Measurements from ENCODE around the gene ADGRF1.

ADGRF1 gene

DNA sequence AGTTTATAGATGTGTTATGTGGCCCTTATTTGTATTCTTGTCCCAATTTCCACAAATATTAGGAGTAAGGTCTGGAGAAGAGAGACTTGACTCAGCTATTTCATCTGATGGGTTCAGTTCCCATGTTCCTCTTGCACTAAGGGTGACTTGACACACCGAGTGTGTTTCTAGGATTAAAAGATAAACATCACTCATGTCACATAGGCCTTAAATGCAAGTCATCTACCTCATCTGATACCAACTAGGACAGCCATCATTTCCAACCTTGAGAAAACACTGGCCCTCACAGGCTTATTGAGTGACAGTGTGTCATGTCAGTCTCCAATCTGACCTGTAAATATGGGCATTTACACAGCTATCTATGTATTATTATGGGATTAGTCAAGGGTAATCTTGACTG is 67.3 kb downstream of the ADGRF1 start:
- H3K27me3 ChIP-seq (ENCODE audit: control insufficient read depth in 1 of 2, insufficient read depth in 2 of 2, low read length in 2 of 2): no peaks in the 10 kb centered on the region
- H3K9ac ChIP-seq (ENCODE audit: low read length in 2 of 2): no peak overlapping the region
- H3K4me3 ChIP-seq (ENCODE audit: low read length in 2 of 2): no peak overlapping the region
- H3K4me1 ChIP-seq (ENCODE audit: control insufficient read depth, insufficient read depth, low read length): no peaks in the 10 kb centered on the region
- no peaks in the 10 kb centered on the region for H3K9me3 ChIP-seq (ENCODE audit: control insufficient read depth in 2 of 2, low read length in 2 of 2)
- no peaks in the 10 kb centered on the region for H3K36me3 ChIP-seq (ENCODE audit: control insufficient read depth in 2 of 2, insufficient read depth in 2 of 2, low read length in 2 of 2)
- no peak overlapping the region for H3K27ac ChIP-seq (ENCODE audit: low read length)

DNA sequence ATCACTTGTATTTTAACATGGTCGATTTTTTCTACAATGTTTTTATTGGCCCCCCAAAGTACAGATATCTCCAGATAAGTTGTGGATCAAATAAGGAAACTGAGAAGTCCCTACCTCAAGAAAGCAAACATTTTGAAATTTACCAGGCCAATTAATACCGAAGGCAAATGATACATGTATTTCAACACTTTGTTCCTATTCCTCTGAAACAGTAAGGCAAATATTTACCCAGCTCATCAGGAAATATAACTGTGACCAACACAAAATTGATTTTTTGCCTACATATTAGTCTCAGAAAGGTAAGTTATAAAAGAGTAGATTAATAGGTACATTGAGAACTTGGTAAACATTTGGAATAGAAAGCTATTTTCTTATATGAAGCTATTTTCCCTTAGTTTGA is 69.1 kb downstream of the ADGRF1 start:
- no peaks in the 10 kb centered on the region for H3K36me3 ChIP-seq (ENCODE audit: control insufficient read depth in 2 of 2, insufficient read depth in 2 of 2, low read length in 2 of 2)
- no peaks in the 10 kb centered on the region for H3K4me1 ChIP-seq (ENCODE audit: control insufficient read depth, insufficient read depth, low read length)
- H3K9ac ChIP-seq (ENCODE audit: low read length in 2 of 2): no peak overlapping the region
- no peaks in the 10 kb centered on the region for H3K9me3 ChIP-seq (ENCODE audit: control insufficient read depth in 2 of 2, low read length in 2 of 2)
- no peaks in the 10 kb centered on the region for H3K27me3 ChIP-seq (ENCODE audit: control insufficient read depth in 1 of 2, insufficient read depth in 2 of 2, low read length in 2 of 2)
- H3K4me3 ChIP-seq (ENCODE audit: low read length in 2 of 2): no peak overlapping the region
- no peak overlapping the region for H3K27ac ChIP-seq (ENCODE audit: low read length)

DNA sequence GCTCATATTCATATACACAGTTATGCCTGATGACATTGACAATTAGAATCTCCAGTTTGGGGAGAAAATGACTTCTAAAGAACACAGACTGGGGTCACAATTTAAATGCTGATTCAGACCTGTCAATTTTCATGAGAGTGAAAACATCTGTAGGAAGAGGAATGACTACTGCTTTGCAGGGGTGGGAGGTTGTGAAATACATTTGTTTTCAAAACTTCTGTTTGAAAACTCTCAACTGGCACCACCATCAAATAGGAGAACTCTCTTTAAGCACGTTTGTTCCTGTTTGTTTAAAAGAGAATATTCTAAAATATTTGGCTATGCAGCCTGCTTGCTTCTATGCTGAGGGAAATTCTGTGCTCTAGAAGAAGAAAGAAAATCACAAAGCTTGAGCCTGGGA is 69.6 kb downstream of the ADGRF1 start:
- Histone ChIP-seq H3K27ac (ENCODE audit: low read length) (no peak overlapping the region), H3K27me3 (ENCODE audit: control insufficient read depth in 1 of 2, insufficient read depth in 2 of 2, low read length in 2 of 2) (no peaks in the 10 kb centered on the region), H3K4me3 (ENCODE audit: low read length in 2 of 2) (no peak overlapping the region), H3K4me1 (ENCODE audit: control insufficient read depth, insufficient read depth, low read length) (no peaks in the 10 kb centered on the region), H3K9me3 (ENCODE audit: control insufficient read depth in 2 of 2, low read length in 2 of 2) (no peaks in the 10 kb centered on the region), H3K9ac (ENCODE audit: low read length in 2 of 2) (no peak overlapping the region), H3K36me3 (ENCODE audit: control insufficient read depth in 2 of 2, insufficient read depth in 2 of 2, low read length in 2 of 2) (no peaks in the 10 kb centered on the region)

- H3K9me3 ChIP-seq (ENCODE audit: control insufficient read depth in 2 of 2, low read length in 2 of 2): no peaks in the 10 kb centered on the region
- no peaks in the 10 kb centered on the region for H3K36me3 ChIP-seq (ENCODE audit: control insufficient read depth in 2 of 2, insufficient read depth in 2 of 2, low read length in 2 of 2)
- H3K4me3 ChIP-seq (ENCODE audit: low read length in 2 of 2): no peak overlapping the region
- no peaks in the 10 kb centered on the region for H3K4me1 ChIP-seq (ENCODE audit: control insufficient read depth, insufficient read depth, low read length)
- no peak overlapping the region for H3K9ac ChIP-seq (ENCODE audit: low read length in 2 of 2)
- H3K27me3 ChIP-seq (ENCODE audit: control insufficient read depth in 1 of 2, insufficient read depth in 2 of 2, low read length in 2 of 2): no peaks in the 10 kb centered on the region
- no peak overlapping the region for H3K27ac ChIP-seq (ENCODE audit: low read length)
Observed at GRCh38 chr6:46969206-46969605, 72.9 kb downstream of the ADGRF1 start.

DNA sequence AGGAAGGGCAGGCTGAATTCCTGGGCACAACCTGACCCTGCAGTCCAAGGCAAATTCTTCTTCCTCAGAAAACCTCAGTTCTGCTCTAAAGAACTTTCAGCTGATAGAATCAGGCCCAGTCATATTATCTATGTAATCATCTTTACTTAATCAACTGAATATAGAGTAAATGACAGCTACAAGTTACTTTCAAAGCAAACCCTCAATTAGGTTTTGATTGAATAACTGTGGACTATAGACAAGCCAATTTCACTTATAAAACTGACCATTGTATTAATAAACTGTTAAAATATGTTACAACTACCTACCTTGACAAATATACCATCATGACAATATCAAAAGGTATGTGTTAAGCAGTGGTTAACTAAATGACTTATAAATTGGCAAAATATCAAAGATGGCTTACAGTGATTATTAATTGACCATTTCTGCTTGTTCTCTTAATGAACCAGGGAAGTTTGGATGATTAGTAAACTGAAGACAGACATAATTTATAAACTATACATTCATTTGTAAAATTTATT is 74.2 kb downstream of the ADGRF1 start:
- H3K27ac ChIP-seq (ENCODE audit: low read length): no peak overlapping the region
- no peaks in the 10 kb centered on the region for H3K36me3 ChIP-seq (ENCODE audit: control insufficient read depth in 2 of 2, insufficient read depth in 2 of 2, low read length in 2 of 2)
- no peak overlapping the region for H3K4me3 ChIP-seq (ENCODE audit: low read length in 2 of 2)
- no peak overlapping the region for H3K9ac ChIP-seq (ENCODE audit: low read length in 2 of 2)
- H3K4me1 ChIP-seq (ENCODE audit: control insufficient read depth, insufficient read depth, low read length): no peaks in the 10 kb centered on the region
- no peaks in the 10 kb centered on the region for H3K9me3 ChIP-seq (ENCODE audit: control insufficient read depth in 2 of 2, low read length in 2 of 2)
- no peaks in the 10 kb centered on the region for H3K27me3 ChIP-seq (ENCODE audit: control insufficient read depth in 1 of 2, insufficient read depth in 2 of 2, low read length in 2 of 2)

- no peak overlapping the region for H3K27ac ChIP-seq (ENCODE audit: low read length)
- H3K9ac ChIP-seq (ENCODE audit: low read length in 2 of 2): no peak overlapping the region
Observed at GRCh38 chr6:46964716-46965519, 77.2 kb downstream of the ADGRF1 start.

GRCh38 chr6:46963626-46964025 is 78.5 kb downstream of the ADGRF1 start:
- no peak overlapping the region for H3K4me3 ChIP-seq (ENCODE audit: low read length in 2 of 2)
- H3K4me1 ChIP-seq (ENCODE audit: control insufficient read depth, insufficient read depth, low read length): no peaks in the 10 kb centered on the region
- H3K27ac ChIP-seq (ENCODE audit: low read length): no peak overlapping the region
- no peaks in the 10 kb centered on the region for H3K27me3 ChIP-seq (ENCODE audit: control insufficient read depth in 1 of 2, insufficient read depth in 2 of 2, low read length in 2 of 2)
- H3K36me3 ChIP-seq (ENCODE audit: control insufficient read depth in 2 of 2, insufficient read depth in 2 of 2, low read length in 2 of 2): no peaks in the 10 kb centered on the region
- no peak overlapping the region for H3K9ac ChIP-seq (ENCODE audit: low read length in 2 of 2)
- no peaks in the 10 kb centered on the region for H3K9me3 ChIP-seq (ENCODE audit: control insufficient read depth in 2 of 2, low read length in 2 of 2)

More at GRCh38 chr6:46964716-46965519, 77.2 kb downstream of the ADGRF1 start:
- no peaks in the 10 kb centered on the region for H3K27me3 ChIP-seq (ENCODE audit: control insufficient read depth in 1 of 2, insufficient read depth in 2 of 2, low read length in 2 of 2)
- no peaks in the 10 kb centered on the region for H3K9me3 ChIP-seq (ENCODE audit: control insufficient read depth in 2 of 2, low read length in 2 of 2)
- no peaks in the 10 kb centered on the region for H3K4me1 ChIP-seq (ENCODE audit: control insufficient read depth, insufficient read depth, low read length)
- H3K36me3 ChIP-seq (ENCODE audit: control insufficient read depth in 2 of 2, insufficient read depth in 2 of 2, low read length in 2 of 2): no peaks in the 10 kb centered on the region
- no peak overlapping the region for H3K4me3 ChIP-seq (ENCODE audit: low read length in 2 of 2)

DNA sequence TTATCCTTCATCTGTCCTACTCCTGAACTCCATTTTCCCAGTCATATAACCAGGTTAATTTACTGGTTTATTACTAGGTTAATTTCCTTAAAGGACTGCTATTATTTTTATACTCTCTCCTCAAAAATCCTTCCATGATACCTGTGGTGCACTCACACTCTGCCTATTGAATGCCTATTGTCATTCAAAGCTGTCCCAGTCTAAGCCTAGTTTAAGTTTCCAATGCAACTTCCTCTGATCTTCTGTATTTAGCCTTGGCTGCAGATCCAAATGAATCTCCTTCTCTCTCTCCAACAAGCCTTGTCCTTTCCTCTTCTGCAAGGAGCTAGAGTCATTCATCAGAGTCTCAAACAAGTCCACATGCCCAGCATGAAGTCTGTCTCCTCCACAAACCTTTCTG is 79.1 kb downstream of the ADGRF1 start:
- Histone ChIP-seq H3K4me1 (ENCODE audit: control insufficient read depth, insufficient read depth, low read length) (no peaks in the 10 kb centered on the region), H3K9ac (ENCODE audit: low read length in 2 of 2) (no peak overlapping the region), H3K27me3 (ENCODE audit: control insufficient read depth in 1 of 2, insufficient read depth in 2 of 2, low read length in 2 of 2) (no peaks in the 10 kb centered on the region), H3K27ac (ENCODE audit: low read length) (no peak overlapping the region), H3K36me3 (ENCODE audit: control insufficient read depth in 2 of 2, insufficient read depth in 2 of 2, low read length in 2 of 2) (no peaks in the 10 kb centered on the region), H3K9me3 (ENCODE audit: control insufficient read depth in 2 of 2, low read length in 2 of 2) (no peaks in the 10 kb centered on the region), H3K4me3 (ENCODE audit: low read length in 2 of 2) (no peak overlapping the region)

- H3K4me3 ChIP-seq (ENCODE audit: low read length in 2 of 2): no peak overlapping the region
- H3K9ac ChIP-seq (ENCODE audit: low read length in 2 of 2): no peak overlapping the region
- H3K9me3 ChIP-seq (ENCODE audit: control insufficient read depth in 2 of 2, low read length in 2 of 2): no peaks in the 10 kb centered on the region
- no peaks in the 10 kb centered on the region for H3K27me3 ChIP-seq (ENCODE audit: control insufficient read depth in 1 of 2, insufficient read depth in 2 of 2, low read length in 2 of 2)
- no peaks in the 10 kb centered on the region for H3K36me3 ChIP-seq (ENCODE audit: control insufficient read depth in 2 of 2, insufficient read depth in 2 of 2, low read length in 2 of 2)
- H3K27ac ChIP-seq (ENCODE audit: low read length): no peak overlapping the region
- H3K4me1 ChIP-seq (ENCODE audit: control insufficient read depth, insufficient read depth, low read length): no peaks in the 10 kb centered on the region
Observed at GRCh38 chr6:46961711-46962110, 80.4 kb downstream of the ADGRF1 start.

GRCh38 chr6:46961232-46961631 is 80.9 kb downstream of the ADGRF1 start:
- Histone ChIP-seq H3K4me1 (ENCODE audit: control insufficient read depth, insufficient read depth, low read length) (no peaks in the 10 kb centered on the region), H3K9ac (ENCODE audit: low read length in 2 of 2) (no peak overlapping the region), H3K27ac (ENCODE audit: low read length) (no peak overlapping the region), H3K4me3 (ENCODE audit: low read length in 2 of 2) (no peak overlapping the region), H3K27me3 (ENCODE audit: control insufficient read depth in 1 of 2, insufficient read depth in 2 of 2, low read length in 2 of 2) (no peaks in the 10 kb centered on the region), H3K9me3 (ENCODE audit: control insufficient read depth in 2 of 2, low read length in 2 of 2) (no peaks in the 10 kb centered on the region), H3K36me3 (ENCODE audit: control insufficient read depth in 2 of 2, insufficient read depth in 2 of 2, low read length in 2 of 2) (no peaks in the 10 kb centered on the region)

DNA sequence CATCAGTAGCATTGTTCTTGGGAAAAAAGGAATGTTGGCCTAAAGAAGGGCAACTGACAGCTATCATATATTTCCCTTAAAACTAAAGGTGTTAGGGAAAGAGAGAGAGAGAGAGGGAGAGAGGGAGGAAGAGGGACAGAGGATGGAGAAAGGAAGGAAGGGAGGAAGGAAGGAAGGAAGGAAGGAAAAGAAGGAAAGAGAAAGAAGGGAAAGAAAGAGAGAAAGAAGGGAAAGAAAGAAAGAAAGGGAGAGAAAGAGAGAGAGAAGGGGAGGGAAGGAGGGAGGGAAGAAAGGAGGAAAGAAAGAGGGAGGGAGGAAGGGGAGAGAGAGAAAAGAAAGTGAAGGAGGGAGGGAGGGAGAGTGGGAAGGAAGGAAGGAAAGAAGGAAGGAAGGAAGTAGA is 82.7 kb downstream of the ADGRF1 start:
- Histone ChIP-seq H3K27me3 (ENCODE audit: control insufficient read depth in 1 of 2, insufficient read depth in 2 of 2, low read length in 2 of 2) (peaks cover 0 to 2% of the 10 kb centered on the region in 2 donors), H3K9ac (ENCODE audit: low read length in 2 of 2) (no peak overlapping the region), H3K9me3 (ENCODE audit: control insufficient read depth in 2 of 2, low read length in 2 of 2) (no peaks in the 10 kb centered on the region), H3K27ac (ENCODE audit: low read length) (no peak overlapping the region), H3K36me3 (ENCODE audit: control insufficient read depth in 2 of 2, insufficient read depth in 2 of 2, low read length in 2 of 2) (no peaks in the 10 kb centered on the region), H3K4me1 (ENCODE audit: control insufficient read depth, insufficient read depth, low read length) (no peaks in the 10 kb centered on the region), H3K4me3 (ENCODE audit: low read length in 2 of 2) (no peak overlapping the region)

Measured in stomach smooth muscle (tissue), 2 donors.